ENCODE measurements around the gene AMIGO2. TPM values are rescaled to one million over a fixed set of nuclear protein-coding genes. Genes with fewer than 3 reads are reported as not detected.
A peak's percentile ranks its signal among the peaks of the same experiment; 100 is the strongest.

Gene AMIGO2
- total RNA-seq, 1 experiment from 2014 or later, result 16.7 TPM

GRCh38 chr12:47067771-47068431 lies 11.9 kb downstream of the AMIGO2 start:
- no peaks in the 10 kb centered on the region for H3K27me3 ChIP-seq (replicated peaks; ENCODE audit: insufficient read depth, low read depth, low read length, poor library complexity)
- no peak overlapping the region for H3K27ac ChIP-seq (ENCODE audit: low read depth, low read length, poor library complexity, severe bottlenecking)
- intact Hi-C loops (cut with micrococcal nuclease; ENCODE audit: unreplicated experiment), result no loop called here
- POLR2A ChIA-PET (ENCODE audit: low non-redundant PET), result interaction anchor here (0.6 kb wide), 1 partner anchor 13 kb away, joined by 3 read pairs; no protein-coding TSS in a partner anchor
- no peak overlapping the region for H3K4me3 ChIP-seq (ENCODE audit: low read depth, low read length, poor library complexity, severe bottlenecking)
- TF ChIP-seq, protein P1, sequence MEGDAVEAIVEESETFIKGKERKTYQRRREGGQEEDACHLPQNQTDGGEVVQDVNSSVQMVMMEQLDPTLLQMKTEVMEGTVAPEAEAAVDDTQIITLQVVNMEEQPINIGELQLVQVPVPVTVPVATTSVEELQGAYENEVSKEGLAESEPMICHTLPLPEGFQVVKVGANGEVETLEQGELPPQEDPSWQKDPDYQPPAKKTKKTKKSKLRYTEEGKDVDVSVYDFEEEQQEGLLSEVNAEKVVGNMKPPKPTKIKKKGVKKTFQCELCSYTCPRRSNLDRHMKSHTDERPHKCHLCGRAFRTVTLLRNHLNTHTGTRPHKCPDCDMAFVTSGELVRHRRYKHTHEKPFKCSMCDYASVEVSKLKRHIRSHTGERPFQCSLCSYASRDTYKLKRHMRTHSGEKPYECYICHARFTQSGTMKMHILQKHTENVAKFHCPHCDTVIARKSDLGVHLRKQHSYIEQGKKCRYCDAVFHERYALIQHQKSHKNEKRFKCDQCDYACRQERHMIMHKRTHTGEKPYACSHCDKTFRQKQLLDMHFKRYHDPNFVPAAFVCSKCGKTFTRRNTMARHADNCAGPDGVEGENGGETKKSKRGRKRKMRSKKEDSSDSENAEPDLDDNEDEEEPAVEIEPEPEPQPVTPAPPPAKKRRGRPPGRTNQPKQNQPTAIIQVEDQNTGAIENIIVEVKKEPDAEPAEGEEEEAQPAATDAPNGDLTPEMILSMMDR (conservative IDR thresholded peaks at IDR 0.05; ENCODE audit: low read depth, low read length), result no peak
- TF ChIP-seq EZH2 (IDR thresholded peaks at IDR 0.05; ENCODE audit: borderline replicate concordance, low read depth, low read length, poor library complexity, severe bottlenecking), result no peak
- no peaks in the 10 kb centered on the region for H3K36me3 ChIP-seq (ENCODE audit: insufficient read depth, low read length, poor library complexity, severe bottlenecking)
- H3K9me3 ChIP-seq (ENCODE audit: low read depth, low read length, poor library complexity, severe bottlenecking), result no peaks in the 10 kb centered on the region
- BruUV-seq (replicated peaks), result no TSS peak
- peaks cover 44% of the 10 kb centered on the region for H3K4me1 ChIP-seq (ENCODE audit: insufficient read depth, low read length, poor library complexity, severe bottlenecking)
- peak; percentile 83 for DNase-seq (ENCODE audit: low spot score)
- CTCF ChIA-PET, result interaction anchor here (0.6 kb wide), 1 partner anchor 1542 kb away, joined by 3 read pairs; no protein-coding TSS in a partner anchor

- BruUV-seq (replicated peaks), result no TSS peak
- no peaks in the 10 kb centered on the region for H3K9me3 ChIP-seq (ENCODE audit: low read depth, low read length, poor library complexity, severe bottlenecking)
Observed at GRCh38 chr12:47067176-47067575, 12.6 kb downstream of the AMIGO2 start.

DNA sequence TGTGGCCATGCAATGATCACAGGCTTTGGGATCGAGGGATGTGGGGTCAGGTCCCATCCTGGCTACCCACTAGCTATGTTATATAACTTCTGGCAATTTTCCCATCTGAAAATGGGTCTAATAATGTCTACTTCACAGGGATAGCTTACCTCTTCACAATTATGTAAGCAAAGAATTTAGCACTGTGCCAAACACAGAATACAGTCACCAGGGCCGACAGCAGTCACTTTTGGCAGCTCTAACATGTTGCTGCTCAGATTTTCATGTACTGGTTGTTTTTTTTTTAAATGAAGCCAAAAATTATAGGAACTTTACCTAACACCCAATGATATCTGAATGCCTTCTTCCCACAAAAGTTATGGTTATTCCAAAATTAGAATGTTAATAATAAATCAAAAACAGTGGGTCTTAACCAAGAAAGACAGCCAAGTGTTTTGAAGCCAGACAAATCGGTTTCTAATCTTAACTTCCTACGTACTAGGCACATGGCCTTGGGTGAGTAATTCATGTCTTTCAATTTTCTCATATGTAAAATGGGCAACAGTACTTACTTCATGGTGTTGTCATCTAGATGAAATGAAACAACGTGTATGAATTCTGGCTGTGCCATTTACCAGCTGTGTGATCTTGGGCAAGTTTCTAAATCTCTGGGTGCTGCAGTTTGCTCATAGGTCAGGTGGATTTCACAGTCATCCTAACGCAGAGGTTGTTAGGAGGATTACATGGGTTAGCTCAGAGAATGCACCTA lies 13.3 kb downstream of the AMIGO2 start:
- H3K36me3 ChIP-seq (ENCODE audit: insufficient read depth, low read length, poor library complexity, severe bottlenecking), result no peaks in the 10 kb centered on the region
- H3K4me1 ChIP-seq (ENCODE audit: insufficient read depth, low read length, poor library complexity, severe bottlenecking), result peaks cover 40% of the 10 kb centered on the region
- POLR2A ChIA-PET (ENCODE audit: low non-redundant PET), result no interaction called here
- no peak overlapping the region for H3K4me3 ChIP-seq (ENCODE audit: low read depth, low read length, poor library complexity, severe bottlenecking)
- TF ChIP-seq, protein P1 (conservative IDR thresholded peaks at IDR 0.05; ENCODE audit: low read depth, low read length), result no peak
- no peak for DNase-seq (ENCODE audit: low spot score)
- BruUV-seq (replicated peaks), result no TSS peak
- no peaks in the 10 kb centered on the region for H3K27me3 ChIP-seq (replicated peaks; ENCODE audit: insufficient read depth, low read depth, low read length, poor library complexity)
- H3K9me3 ChIP-seq (ENCODE audit: low read depth, low read length, poor library complexity, severe bottlenecking), result no peaks in the 10 kb centered on the region
- no peak overlapping the region for H3K27ac ChIP-seq (ENCODE audit: low read depth, low read length, poor library complexity, severe bottlenecking)
- intact Hi-C loops (cut with micrococcal nuclease; ENCODE audit: unreplicated experiment), result no loop called here
- CTCF ChIA-PET, result no interaction called here

More at GRCh38 chr12:47067176-47067575, 12.6 kb downstream of the AMIGO2 start:
- no peaks in the 10 kb centered on the region for H3K36me3 ChIP-seq (ENCODE audit: insufficient read depth, low read length, poor library complexity, severe bottlenecking)
- H3K4me3 ChIP-seq (ENCODE audit: low read depth, low read length, poor library complexity, severe bottlenecking), result no peak overlapping the region
- no peak for TF ChIP-seq EZH2 (IDR thresholded peaks at IDR 0.05; ENCODE audit: borderline replicate concordance, low read depth, low read length, poor library complexity, severe bottlenecking)
- TF ChIP-seq, protein P1 (conservative IDR thresholded peaks at IDR 0.05; ENCODE audit: low read depth, low read length), result no peak
- CTCF ChIA-PET, result interaction anchor here (0.6 kb wide), 1 partner anchor 1543 kb away, joined by 3 read pairs; no protein-coding TSS in a partner anchor
- no peak for DNase-seq (ENCODE audit: low spot score)
- peaks cover 40% of the 10 kb centered on the region for H3K4me1 ChIP-seq (ENCODE audit: insufficient read depth, low read length, poor library complexity, severe bottlenecking)
- H3K27me3 ChIP-seq (replicated peaks; ENCODE audit: insufficient read depth, low read depth, low read length, poor library complexity), result no peaks in the 10 kb centered on the region
- intact Hi-C loops (cut with micrococcal nuclease; ENCODE audit: unreplicated experiment), result no loop called here
- H3K27ac ChIP-seq (ENCODE audit: low read depth, low read length, poor library complexity, severe bottlenecking), result no peak overlapping the region
- POLR2A ChIA-PET (ENCODE audit: low non-redundant PET), result interaction anchor here (0.6 kb wide), 1 partner anchor 12 kb away, joined by 3 read pairs; no protein-coding TSS in a partner anchor

Data from A673 (cell line).